ENCODE results near the gene TRABD. TPM values are rescaled to one million over a fixed set of nuclear protein-coding genes. Genes with fewer than 3 reads are reported as not detected.
"Not testable (repeated sequence)": the region's sequence is repeated elsewhere in the genome, so short reads cannot be mapped to it uniquely, and the experiment has no call there.

The TRABD gene
- total RNA-seq, 1 experiment from 2014 or later, result 55.7 TPM

DNA sequence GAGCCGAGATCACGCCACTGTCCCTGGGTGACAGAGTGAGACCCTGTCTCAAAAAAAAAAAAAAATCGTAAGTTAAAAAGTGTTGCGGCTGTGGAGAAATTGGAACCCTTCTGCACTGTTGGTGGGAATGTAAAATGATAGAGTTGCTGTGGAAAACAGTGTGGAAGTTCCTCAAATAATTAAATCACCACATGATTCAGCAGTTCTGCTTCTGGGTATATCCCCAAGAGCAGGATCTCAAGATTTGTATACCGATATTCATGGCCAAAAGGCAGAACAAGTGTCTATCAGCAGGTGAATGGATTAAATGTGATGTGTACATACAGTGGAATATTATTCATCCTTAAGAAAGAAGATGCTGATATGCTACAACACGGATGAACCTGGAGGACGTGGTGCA, 18.9 kb downstream of the TRABD start:
- no peak for DNase-seq (ENCODE audit: low read depth, low spot score)
- TF ChIP-seq TCF7L2 (IDR thresholded peaks at IDR 0.05; ENCODE audit: low read depth, low read length), result no peak
- TF ChIP-seq CTCF (IDR thresholded peaks at IDR 0.05), result no peak
- TF ChIP-seq POLR2AphosphoS5 (IDR thresholded peaks at IDR 0.05; ENCODE audit: low read depth, low read length), result no peak
- TF ChIP-seq REST (IDR thresholded peaks at IDR 0.05; ENCODE audit: insufficient read depth in 1 of 2, low read depth in 2 of 2, low read length in 1 of 2), result no peak
- no peak for TF ChIP-seq SIN3A (IDR thresholded peaks at IDR 0.05; ENCODE audit: borderline replicate concordance, insufficient read depth, low read depth, low read length)
- BruUV-seq (replicated peaks), result no TSS peak
- H3K4me3 ChIP-seq (ENCODE audit: low read depth in 2 of 2, low read length in 2 of 2), result no peak overlapping the region
- peaks cover 9% of the 10 kb centered on the region for H3K4me1 ChIP-seq (ENCODE audit: control insufficient read depth, insufficient read depth, low read length)
- ChIA-PET POLR2A (interaction anchor here (1.1 kb wide), 1 partner anchor 40 kb away, joined by 5 read pairs; no protein-coding TSS in a partner anchor), CTCF (no interaction called here)
- H3K27ac ChIP-seq (ENCODE audit: low read length), result no peak overlapping the region
- H3K27me3 ChIP-seq (ENCODE audit: control insufficient read depth, insufficient read depth, low read length), result no peaks in the 10 kb centered on the region
- ATAC-seq, result no peak
- in situ Hi-C loops (cut with HindIII; ENCODE audit: low pct_unique_long_range_greater_than_20kb, low sequenced_read_pairs), result no loop called here
- intact Hi-C loops (cut with micrococcal nuclease; ENCODE audit: unreplicated experiment), result no loop called here
- H3K9me3 ChIP-seq (ENCODE audit: control insufficient read depth, insufficient read depth, low read depth, low read length), result no peaks in the 10 kb centered on the region
- no peaks in the 10 kb centered on the region; the same call in 1 of the 2 replicates for H3K36me3 ChIP-seq (ENCODE audit: control insufficient read depth, insufficient read depth, low read length)

- BruUV-seq (replicated peaks); H3K4me1 ChIP-seq (ENCODE audit: control insufficient read depth, insufficient read depth, low read length); CTCF ChIA-PET; DNase-seq (ENCODE audit: low read depth, low spot score); H3K4me3 ChIP-seq (ENCODE audit: low read depth in 2 of 2, low read length in 2 of 2); POLR2A ChIA-PET; H3K36me3 ChIP-seq (ENCODE audit: control insufficient read depth, insufficient read depth, low read length); H3K9me3 ChIP-seq (ENCODE audit: control insufficient read depth, insufficient read depth, low read depth, low read length); H3K27me3 ChIP-seq (ENCODE audit: control insufficient read depth, insufficient read depth, low read length); ATAC-seq; intact Hi-C loops (cut with micrococcal nuclease; ENCODE audit: unreplicated experiment); H3K27ac ChIP-seq (ENCODE audit: low read length); in situ Hi-C loops (cut with HindIII; ENCODE audit: low pct_unique_long_range_greater_than_20kb, low sequenced_read_pairs): not testable (repeated sequence)
Observed at GRCh38 chr22:50204998-50205397, 19.3 kb downstream of the TRABD start.

DNA sequence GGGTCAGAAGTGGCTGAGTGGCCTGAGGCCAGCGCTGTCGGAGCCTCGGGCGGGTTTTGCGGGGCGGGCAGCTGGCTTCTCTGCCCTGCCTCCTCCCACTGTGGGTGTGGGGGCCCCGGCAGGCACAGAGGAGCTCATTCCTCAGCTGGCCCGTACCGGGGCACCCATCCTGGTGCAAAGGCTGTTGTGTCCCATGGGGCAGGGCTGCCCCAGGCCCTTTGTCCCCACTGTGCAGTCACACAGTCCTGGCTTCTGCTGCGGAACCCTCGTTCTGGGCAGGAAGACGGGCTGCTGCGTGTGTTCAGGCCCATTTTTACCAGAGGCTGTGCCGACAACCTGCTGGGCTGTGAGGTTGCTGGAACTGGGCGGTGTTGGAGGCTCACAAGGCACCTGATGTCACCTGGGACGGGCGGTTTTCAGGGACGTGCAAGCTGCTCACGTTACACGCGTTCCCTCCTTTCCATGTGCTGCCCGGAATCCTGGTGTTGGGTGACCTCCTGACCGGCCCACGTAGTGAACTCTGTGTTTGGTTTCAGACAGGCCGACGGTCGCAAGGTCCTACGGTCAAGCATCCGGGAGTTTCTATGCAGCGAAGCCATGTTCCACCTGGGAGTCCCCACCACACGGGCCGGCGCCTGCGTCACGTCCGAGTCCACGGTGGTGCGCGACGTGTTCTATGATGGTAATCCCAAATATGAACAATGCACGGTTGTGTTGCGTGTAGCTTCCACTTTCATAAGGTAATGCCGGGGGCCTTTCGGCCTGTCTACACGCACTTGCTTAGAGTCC, 20.3 kb downstream of the TRABD start:
- DNase-seq (ENCODE audit: low read depth, low spot score), result no peak
- no TSS peak for BruUV-seq (replicated peaks)
- no peak for TF ChIP-seq CTCF (IDR thresholded peaks at IDR 0.05)
- TF ChIP-seq REST (IDR thresholded peaks at IDR 0.05; ENCODE audit: insufficient read depth in 1 of 2, low read depth in 2 of 2, low read length in 1 of 2), result no peak
- TF ChIP-seq TCF7L2 (IDR thresholded peaks at IDR 0.05; ENCODE audit: low read depth, low read length), result no peak
- TF ChIP-seq POLR2AphosphoS5 (IDR thresholded peaks at IDR 0.05; ENCODE audit: low read depth, low read length), result no peak
- TF ChIP-seq SIN3A (IDR thresholded peaks at IDR 0.05; ENCODE audit: borderline replicate concordance, insufficient read depth, low read depth, low read length), result no peak
- no peak overlapping the region for H3K4me3 ChIP-seq (ENCODE audit: low read depth in 2 of 2, low read length in 2 of 2)
- ChIA-PET POLR2A (interaction anchor here (0.5 to 0.8 kb wide), 2 partner anchors 16 to 42 kb away, joined by 3 to 6 read pairs; no protein-coding TSS in a partner anchor), CTCF (interaction anchor here (0.5 kb wide), 1 partner anchor 166 kb away, joined by 4 read pairs; no protein-coding TSS in a partner anchor)
- H3K36me3 ChIP-seq (ENCODE audit: control insufficient read depth, insufficient read depth, low read length), result no peaks in the 10 kb centered on the region
- no peaks in the 10 kb centered on the region for H3K9me3 ChIP-seq (ENCODE audit: control insufficient read depth, insufficient read depth, low read depth, low read length)
- intact Hi-C loops (cut with micrococcal nuclease; ENCODE audit: unreplicated experiment) (no loop called here), in situ Hi-C loops (cut with HindIII; ENCODE audit: low pct_unique_long_range_greater_than_20kb, low sequenced_read_pairs) (no loop called here)
- ATAC-seq, result no peak
- H3K27ac ChIP-seq (ENCODE audit: low read length), result no peak overlapping the region
- peaks cover 7% of the 10 kb centered on the region; the same call in 1 of the 2 replicates for H3K4me1 ChIP-seq (ENCODE audit: control insufficient read depth, insufficient read depth, low read length)
- no peaks in the 10 kb centered on the region for H3K27me3 ChIP-seq (ENCODE audit: control insufficient read depth, insufficient read depth, low read length)
